Measurements from ENCODE around the gene ZMYND8.

ZMYND8 gene

DNA sequence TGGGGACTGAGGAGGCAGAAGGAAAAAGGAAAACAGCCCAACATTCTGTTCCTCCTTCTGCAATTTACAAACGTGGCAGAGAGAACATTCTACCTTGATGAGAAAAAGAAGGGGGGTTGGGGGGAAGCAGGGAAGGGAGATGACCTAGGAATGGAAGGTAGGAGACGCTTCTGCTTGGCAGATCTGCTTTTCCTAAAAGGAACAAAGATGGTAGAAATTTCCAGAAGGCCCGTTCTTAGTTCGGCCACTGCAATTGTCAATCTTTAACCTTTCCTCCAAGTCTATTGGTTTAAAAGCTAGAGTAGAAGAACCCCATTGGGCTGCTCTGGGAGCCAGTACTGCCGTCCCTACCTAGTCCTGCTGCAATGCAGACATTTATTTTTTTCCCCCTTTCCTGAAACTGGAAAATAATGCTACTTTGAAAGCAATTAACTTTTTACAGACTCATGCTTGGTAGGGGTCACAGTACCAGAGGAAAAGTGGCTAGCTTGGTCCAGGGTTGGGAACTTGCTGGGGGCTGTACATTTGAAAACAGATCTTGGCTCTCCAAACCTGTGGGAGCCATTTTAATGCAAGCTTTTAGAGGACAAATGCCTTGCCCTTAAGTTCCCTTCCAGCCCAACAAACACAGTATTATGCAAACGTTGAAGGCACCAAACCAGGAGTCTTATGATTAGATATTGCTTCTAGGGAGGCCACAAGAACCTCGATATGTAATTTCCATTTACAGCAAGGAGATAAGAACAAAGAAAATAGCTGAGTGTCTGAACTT, 2.6 kb downstream of the ZMYND8 start:
- DNase-seq (ENCODE audit: low read depth), result no peak

GRCh38 chr20:47353239-47353691, 3.2 kb downstream of the ZMYND8 start:
- DNase-seq (ENCODE audit: low read depth), result no peak

DNA sequence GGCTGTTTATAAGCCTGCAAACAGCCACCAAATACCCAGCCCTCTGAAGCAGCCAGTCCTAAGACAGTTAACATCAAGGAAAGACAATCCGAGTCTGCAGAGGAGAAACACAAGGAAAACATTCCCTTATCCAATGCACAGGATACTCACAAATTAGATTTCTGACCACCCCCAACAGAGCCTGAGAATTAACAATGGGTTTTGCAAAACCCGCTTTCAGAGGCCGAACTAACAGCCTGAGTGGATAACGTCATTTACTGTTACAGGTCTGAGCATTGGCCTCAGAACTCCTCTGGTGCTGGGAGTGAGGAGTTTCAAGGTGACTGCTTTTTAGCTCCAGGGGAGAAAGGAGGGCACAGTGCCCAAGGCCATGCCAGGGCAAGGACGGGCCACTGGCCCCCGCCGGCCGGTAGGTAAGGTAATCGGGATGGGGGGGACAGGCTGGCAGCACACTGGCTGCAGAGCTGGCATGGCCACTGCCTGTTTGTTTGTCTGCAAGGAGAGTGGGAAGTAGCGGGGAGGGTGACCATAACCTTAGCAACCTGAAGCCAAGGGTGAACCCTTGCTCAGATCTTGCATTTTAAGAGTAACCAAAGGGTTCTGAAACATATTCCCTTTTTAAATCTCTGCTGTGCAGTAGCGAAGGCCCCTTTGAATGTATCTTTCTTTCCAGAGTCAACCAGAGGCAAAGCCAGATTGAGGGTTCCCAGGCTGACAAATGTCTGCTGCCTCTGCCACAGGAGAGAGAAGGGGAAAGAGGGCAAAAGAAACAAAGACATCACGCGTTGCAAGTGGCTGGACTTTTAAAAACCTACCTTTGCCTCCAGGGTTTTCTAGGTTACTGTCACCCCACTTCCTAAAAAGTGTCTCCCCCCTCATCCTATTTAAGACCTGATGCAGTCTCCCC, 3.9 kb downstream of the ZMYND8 start:
- no peak for DNase-seq (ENCODE audit: low read depth)

GRCh38 chr20:47351643-47352331, 4.7 kb downstream of the ZMYND8 start:
- DNase-seq (ENCODE audit: low read depth), result no peak

DNA sequence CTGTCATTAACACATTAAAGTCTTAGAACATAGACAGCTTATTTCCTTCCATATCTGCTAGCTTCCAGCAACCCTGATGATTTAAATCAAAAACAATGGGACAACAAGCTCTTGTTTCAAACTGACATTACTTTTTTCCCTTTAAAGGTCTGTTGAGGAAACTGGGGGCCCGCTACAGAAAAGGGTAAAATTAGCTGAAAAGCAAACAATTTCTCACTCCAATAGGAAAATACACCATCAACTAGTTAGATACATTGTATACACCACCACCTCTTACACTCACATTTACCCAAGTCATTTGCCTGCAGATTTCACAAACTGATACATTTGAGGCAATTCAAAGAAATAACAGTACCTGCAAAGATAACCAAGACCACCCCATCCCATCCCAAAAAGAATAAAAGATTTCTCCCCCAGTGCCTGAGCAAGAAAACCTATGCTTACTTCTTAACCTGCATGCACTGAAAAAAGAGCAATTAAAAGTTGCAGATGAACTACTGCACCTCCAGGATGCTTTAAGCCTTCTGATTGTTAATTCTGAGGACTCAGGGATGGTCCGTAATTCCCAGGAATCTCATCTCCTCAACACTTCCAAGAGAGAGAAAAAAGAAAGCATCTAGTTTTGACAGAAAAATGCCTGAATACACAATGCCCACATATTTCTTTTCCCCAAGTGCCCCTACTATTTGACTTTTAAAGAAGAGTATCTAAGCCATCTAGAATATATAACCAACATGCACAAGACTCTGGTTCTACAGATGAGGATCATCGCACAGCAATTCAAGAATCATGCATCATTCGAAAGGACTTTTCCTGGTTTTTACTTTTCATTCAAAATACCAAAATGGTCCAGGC, 5.6 kb downstream of the ZMYND8 start:
- DNase-seq (ENCODE audit: low read depth), result no peak

- no peak for DNase-seq (ENCODE audit: low read depth)
These were observed 6.3 kb downstream of the ZMYND8 start for GRCh38 chr20:47350181-47350550.

DNA sequence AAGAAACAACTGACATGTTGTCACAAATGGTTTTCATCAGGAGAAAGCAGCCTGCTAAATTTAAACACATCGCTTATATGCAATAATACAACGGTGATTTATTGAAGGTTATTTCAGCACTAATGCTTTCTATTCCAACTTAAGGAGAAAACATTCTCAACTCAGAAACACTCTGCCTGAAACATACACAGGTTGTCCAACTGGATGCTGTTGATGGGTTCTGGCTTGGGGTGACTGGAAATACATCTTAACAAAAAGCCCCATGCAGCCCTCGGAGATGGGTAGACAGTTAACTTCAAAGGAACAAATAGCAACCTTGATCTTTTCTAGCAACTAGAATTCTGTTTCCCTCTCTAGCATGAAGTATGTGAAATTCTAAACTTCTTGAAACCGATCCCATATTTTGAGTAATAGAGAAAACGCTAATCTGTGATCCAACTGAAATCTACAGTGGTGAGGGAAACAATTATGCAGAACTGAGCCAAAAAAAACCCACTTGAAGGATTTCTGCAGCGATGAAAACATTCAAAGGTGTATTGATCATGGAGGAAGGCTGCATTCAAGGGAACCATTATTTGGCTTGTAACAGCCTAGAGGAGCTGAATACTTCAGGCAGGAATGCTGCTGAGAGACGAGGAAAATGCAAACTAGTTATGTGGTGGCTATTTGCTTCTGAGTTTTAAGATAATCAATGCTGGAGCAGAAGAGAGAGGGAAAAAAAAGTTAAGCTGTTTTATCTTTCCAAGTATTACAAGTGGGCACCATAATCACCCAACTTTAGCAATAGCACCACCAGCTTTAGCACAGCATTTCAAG, 6.9 kb downstream of the ZMYND8 start:
- no peak for DNase-seq (ENCODE audit: low read depth)

DNA sequence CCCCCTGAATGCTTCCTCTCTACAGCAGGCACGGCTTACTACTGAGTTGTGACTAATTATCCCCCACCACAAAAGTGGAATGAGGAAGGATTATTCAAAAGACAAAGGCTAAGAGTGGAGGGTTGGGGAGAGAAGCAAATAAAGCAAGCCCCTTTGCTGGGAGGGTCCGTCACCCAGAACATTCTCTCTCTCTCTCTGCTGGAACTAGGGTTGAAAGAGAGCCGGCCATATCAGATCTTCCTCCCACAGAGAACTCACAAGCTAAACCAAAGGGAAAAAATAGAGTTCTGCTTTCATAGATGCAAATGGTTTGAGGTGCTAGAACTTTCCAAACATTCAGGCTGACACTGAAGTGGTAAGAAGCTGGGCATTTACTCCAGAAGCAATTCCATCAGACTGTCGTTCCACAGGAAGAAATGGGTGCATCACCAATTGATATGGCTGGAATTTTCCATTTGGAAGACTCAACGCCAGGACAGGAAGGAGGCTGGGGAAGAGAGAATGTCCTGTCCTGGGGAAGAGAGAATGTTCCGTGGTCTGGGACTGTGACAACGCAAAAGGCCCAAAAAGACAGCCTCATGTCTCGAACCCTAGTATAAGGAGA, 7.9 kb downstream of the ZMYND8 start:
- DNase-seq (ENCODE audit: low read depth), result no peak

- no peak for DNase-seq (ENCODE audit: low read depth)
These were observed 8.7 kb downstream of the ZMYND8 start for GRCh38 chr20:47347661-47348435.

- DNase-seq (ENCODE audit: low read depth), result no peak
These were observed 10.3 kb downstream of the ZMYND8 start for GRCh38 chr20:47346172-47346571.

DNA sequence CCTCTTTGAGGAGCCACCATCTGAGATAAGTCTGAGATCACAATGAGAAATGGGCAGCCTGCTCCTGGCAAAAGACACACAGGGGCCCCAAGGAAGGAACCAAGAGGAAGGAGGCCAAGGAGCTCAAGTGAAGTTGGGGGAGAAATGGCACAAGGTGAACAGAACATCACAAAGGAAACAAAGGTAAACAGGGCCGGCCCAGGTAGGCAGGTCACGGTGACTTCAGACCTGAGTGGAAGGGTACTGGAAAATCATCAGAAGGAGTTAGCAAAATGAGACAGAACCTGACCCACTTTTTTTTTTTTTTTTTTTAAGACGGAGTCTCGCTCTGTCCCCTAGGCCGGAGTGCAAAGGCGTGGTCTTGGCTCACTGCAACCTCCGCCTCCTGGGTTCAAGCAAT, 11.3 kb downstream of the ZMYND8 start:
- DNase-seq (ENCODE audit: low read depth), result no peak

- DNase-seq (ENCODE audit: low read depth), result no peak
These were observed 13.5 kb downstream of the ZMYND8 start for GRCh38 chr20:47343007-47343472.

- no peak for DNase-seq (ENCODE audit: low read depth)
These were observed 18.3 kb downstream of the ZMYND8 start for GRCh38 chr20:47338131-47338628.

DNA sequence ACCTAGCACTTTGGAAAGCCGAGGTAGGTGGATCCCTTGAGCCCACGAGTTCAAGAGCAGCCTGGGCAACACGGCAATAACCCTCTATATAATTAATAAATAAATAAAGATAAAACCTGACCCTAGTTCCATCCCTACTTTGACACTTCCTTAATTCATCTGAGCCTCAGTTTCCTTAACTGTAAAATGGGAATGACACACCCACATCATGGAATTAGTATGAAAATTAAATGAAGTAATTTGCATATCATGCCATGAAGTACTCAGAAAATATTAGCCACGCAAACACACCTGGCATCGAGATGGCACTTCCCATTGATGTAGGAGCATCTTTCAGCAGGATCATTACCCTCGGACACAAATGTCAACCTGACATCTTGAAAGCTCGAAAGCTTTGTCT, 19.1 kb downstream of the ZMYND8 start:
- no peak for DNase-seq (ENCODE audit: low read depth)

- no peak for DNase-seq (ENCODE audit: low read depth)
These were observed 20.3 kb downstream of the ZMYND8 start for GRCh38 chr20:47336129-47336754.

DNA sequence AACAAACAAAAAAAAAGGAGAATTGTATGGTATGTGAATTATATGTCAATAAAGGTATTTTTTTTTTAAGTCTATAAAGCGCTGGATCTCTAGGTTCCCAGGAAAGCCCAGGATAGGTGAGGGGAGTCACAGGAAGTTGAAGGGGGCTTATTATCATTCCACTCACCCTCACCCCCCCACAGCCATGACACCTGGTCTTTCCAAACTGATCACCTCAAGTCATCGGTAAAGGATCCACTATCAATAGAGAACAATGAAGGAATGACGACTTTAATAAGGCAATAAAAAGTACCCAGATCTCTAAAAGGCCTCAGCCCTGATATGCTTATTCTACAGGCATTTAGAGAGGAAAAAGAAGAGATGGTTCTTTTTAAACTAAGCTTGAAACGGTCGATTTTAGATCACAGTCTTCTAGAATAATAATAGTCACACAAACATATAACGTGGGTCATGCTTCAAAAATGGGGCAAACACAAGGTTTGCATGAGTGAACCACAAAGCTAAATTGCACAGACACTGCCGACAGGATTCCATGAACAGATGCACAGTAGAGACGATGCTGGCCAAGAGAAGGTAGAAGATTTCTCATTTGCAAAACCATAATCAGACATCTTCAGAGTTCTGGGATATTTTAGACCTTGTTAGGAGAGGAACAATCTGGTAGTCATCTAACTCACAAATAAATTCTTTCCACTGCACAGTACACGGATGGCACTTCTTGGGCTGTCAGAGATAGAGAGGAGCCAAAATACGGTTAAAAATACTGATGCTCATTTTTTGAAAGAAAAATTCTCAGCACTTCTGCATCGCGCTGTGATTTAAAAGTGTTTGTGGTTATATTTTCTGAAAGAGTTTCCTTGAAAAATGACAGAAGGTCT, 21.0 kb downstream of the ZMYND8 start:
- no peak for DNase-seq (ENCODE audit: low read depth)

DNA sequence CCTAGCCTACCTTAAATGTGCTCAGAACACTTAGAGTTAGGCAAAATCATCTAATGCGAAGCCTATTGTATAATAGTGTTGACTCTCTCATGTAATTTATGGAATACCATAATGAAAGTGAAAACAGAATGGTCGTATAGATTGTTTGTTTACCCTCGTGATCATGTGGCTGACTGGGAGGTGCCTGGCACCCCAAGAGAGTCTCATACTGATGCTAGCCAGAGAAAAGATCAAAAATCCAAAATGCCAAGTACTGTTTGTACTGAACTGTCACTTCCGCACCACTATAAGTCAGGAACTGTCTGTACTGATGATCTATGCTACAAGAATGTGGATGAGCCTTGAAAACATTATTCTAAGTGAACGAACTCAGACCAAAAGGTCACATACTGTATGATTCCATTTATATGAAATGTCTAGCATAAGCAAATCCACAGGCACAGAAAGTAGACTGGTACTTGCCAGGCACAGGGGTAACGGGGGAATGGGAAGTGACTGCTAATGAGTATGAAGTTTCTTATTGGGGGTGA, 22.4 kb downstream of the ZMYND8 start:
- DNase-seq (ENCODE audit: low read depth), result no peak
